ENCODE measurements around the gene CCNC. TPM values are rescaled to one million over a fixed set of nuclear protein-coding genes. Genes with fewer than 3 reads are reported as not detected.

CCNC gene
- total RNA-seq, 2 donors from 2014 or later, result 25.2 to 50.6 TPM

- Histone ChIP-seq H3K36me3 (peaks cover 15% of the 10 kb centered on the region), H3K27ac (no peak overlapping the region), H3K4me1 (ENCODE audit: control insufficient read depth in 1 of 2, low read depth in 2 of 2) (no peaks in the 10 kb centered on the region), H3K27me3 (replicated peaks; ENCODE audit: insufficient read depth) (no peaks in the 10 kb centered on the region), H3K9me3 (no peaks in the 10 kb centered on the region), H3K4me3 (no peak overlapping the region)
- no peak for ATAC-seq (ENCODE audit: insufficient number of reproducible peaks, low FRiP score, low read depth)
- no peak for DNase-seq (ENCODE audit: low spot score)
- no peak for TF ChIP-seq CTCF (IDR thresholded peaks at IDR 0.05)
Observed at GRCh38 chr6:99548706-99549105, 19.8 kb downstream of the CCNC start.

- peaks cover 15% of the 10 kb centered on the region for H3K36me3 ChIP-seq
- TF ChIP-seq CTCF (IDR thresholded peaks at IDR 0.05), result no peak
- no peaks in the 10 kb centered on the region for H3K9me3 ChIP-seq
Observed at GRCh38 chr6:99547526-99547925, 20.9 kb downstream of the CCNC start.

DNA sequence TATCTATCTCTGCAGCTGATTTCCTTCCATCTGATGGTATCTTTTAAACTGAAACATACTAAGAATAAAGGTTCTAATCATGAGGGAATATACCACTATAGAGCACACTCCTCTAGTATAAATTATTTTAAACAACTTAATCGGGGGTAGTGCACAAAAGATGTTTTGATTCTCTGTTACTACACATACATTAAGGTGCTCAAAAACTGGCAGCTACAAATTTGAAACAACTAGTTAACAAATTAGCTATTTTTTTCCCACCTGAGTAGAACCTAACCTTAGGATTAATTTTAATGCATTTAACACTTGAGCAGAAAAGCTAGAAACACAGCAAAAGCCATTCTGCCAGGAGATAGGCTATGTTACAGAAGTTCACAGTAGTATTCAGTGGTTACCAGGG, 23.0 kb downstream of the CCNC start:
- Histone ChIP-seq H3K36me3 (peaks cover 15% of the 10 kb centered on the region), H3K4me1 (ENCODE audit: control insufficient read depth in 1 of 2, low read depth in 2 of 2) (no peaks in the 10 kb centered on the region), H3K4me3 (no peak overlapping the region), H3K27me3 (replicated peaks; ENCODE audit: insufficient read depth) (no peaks in the 10 kb centered on the region), H3K9me3 (no peaks in the 10 kb centered on the region), H3K27ac (no peak overlapping the region)
- no peak for TF ChIP-seq CTCF (IDR thresholded peaks at IDR 0.05)
- ATAC-seq (ENCODE audit: insufficient number of reproducible peaks, low FRiP score, low read depth) (no peak), DNase-seq (ENCODE audit: low spot score) (no peak)

More at GRCh38 chr6:99547526-99547925, 20.9 kb downstream of the CCNC start:
- no peaks in the 10 kb centered on the region for H3K4me1 ChIP-seq (ENCODE audit: control insufficient read depth in 1 of 2, low read depth in 2 of 2)
- no peak overlapping the region for H3K27ac ChIP-seq
- no peak for ATAC-seq (ENCODE audit: insufficient number of reproducible peaks, low FRiP score, low read depth)
- H3K27me3 ChIP-seq (replicated peaks; ENCODE audit: insufficient read depth), result no peaks in the 10 kb centered on the region
- DNase-seq (ENCODE audit: low spot score), result no peak
- no peak overlapping the region for H3K4me3 ChIP-seq

DNA sequence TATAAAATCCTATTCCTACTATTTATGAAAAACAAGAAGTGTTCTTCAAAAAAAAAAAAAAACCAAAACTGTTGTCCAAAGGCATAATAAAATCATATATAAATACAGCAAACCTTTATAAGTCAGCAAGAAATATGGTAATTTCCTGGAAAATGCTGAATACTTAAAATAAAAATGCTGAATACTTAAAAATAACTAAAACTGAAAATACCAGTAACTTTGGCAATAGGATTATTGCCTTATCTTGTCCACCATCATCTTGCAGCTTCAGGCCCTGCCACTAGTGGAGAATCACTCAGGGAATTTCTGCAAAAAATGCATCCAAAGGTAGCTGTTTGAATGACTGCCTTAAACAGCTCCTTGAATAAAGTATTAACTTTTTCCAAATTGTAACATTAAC, 24.5 kb downstream of the CCNC start:
- peaks cover 15% of the 10 kb centered on the region for H3K36me3 ChIP-seq

DNA sequence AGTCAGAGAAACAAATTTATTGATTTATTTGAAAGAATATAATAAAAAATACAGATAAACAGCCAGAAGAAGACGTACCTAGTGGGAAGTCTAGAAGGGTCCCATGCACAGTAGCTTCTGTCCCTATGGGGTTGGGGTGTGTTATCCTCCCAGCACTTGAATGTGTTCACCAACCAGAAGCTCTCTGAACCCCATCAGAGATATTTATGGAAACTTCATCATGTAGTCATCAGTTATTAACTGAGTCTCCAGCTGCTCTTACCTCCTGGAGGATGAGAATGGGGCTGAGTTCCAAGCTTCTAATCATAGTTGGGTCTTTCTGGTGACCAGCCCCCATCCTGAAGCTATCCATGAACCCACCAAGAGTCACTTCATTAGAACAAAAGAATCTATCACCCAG, 37.8 kb downstream of the CCNC start:
- peaks cover 15% of the 10 kb centered on the region for H3K36me3 ChIP-seq
- H3K27ac ChIP-seq, result no peak overlapping the region
- no peaks in the 10 kb centered on the region for H3K27me3 ChIP-seq (replicated peaks; ENCODE audit: insufficient read depth)
- no peak for DNase-seq (ENCODE audit: low spot score)
- H3K4me1 ChIP-seq (ENCODE audit: control insufficient read depth in 1 of 2, low read depth in 2 of 2), result no peaks in the 10 kb centered on the region
- TF ChIP-seq CTCF (IDR thresholded peaks at IDR 0.05), result no peak
- ATAC-seq (ENCODE audit: insufficient number of reproducible peaks, low FRiP score, low read depth), result no peak
- no peak overlapping the region for H3K4me3 ChIP-seq
- H3K9me3 ChIP-seq, result no peaks in the 10 kb centered on the region

More for the DNA sequence above, 24.5 kb downstream of the CCNC start:
- Histone ChIP-seq H3K9me3 (no peaks in the 10 kb centered on the region), H3K4me3 (no peak overlapping the region), H3K4me1 (ENCODE audit: control insufficient read depth in 1 of 2, low read depth in 2 of 2) (no peaks in the 10 kb centered on the region), H3K27me3 (replicated peaks; ENCODE audit: insufficient read depth) (no peaks in the 10 kb centered on the region), H3K27ac (no peak overlapping the region)
- DNase-seq (ENCODE audit: low spot score), result no peak
- ATAC-seq (ENCODE audit: insufficient number of reproducible peaks, low FRiP score, low read depth), result no peak
- TF ChIP-seq CTCF (IDR thresholded peaks at IDR 0.05), result no peak

Measured in thoracic aorta (tissue), 2 donors.